Measurements from ENCODE around the gene AP1S1.

GRCh38 chr7:101156866-101157589 lies 2.8 kb downstream of the AP1S1 start:
- TF ChIP-seq POLR2A (IDR thresholded peaks at IDR 0.05; ENCODE audit: low read length) (no peak), GATA1 (IDR thresholded peaks at IDR 0.05; ENCODE audit: low read depth, low read length) (no peak)
